Left lung (tissue), 10 donors: ENCODE data around the gene TRIM66. TPM values are rescaled to one million over a fixed set of nuclear protein-coding genes. Genes with fewer than 3 reads are reported as not detected.

ENCODE experiments used
- ATAC-seq: fragments of 200-7000 bp; cut with Tn5 transposase; one replicate; pipeline ENCODE4 v1.9.1; 2020; ENCODE audit warnings: moderate library complexity
- DNase-seq, 4 donors: peaks; one replicate each; pipeline ENCODE4 v3.0.0-alpha.2; 2013 to 2020
- H3K27ac ChIP-seq, 2 donors: fragments of 200-600 bp; sonication (generic) in 1 of 2; one replicate each; pipeline versions ENCODE4 v1.5.0 to v1.8.0; 2020 to 2021
- H3K27me3 ChIP-seq, 2 donors: fragments of 200-600 bp; sonication (generic) in 1 of 2; one replicate each; pipeline versions ENCODE4 v1.5.0 to v1.8.0; 2020 to 2021
- H3K36me3 ChIP-seq, 2 donors: fragments of 200-600 bp; sonication (generic) in 1 of 2; one replicate each; pipeline versions ENCODE4 v1.5.0 to v1.8.0; 2020 to 2021
- H3K4me1 ChIP-seq, 2 donors: fragments of 200-600 bp; one replicate each; pipeline ENCODE4 v1.8.0; 2021
- H3K4me3 ChIP-seq, 2 donors: fragments of 200-600 bp; sonication (generic) in 1 of 2; one replicate each; pipeline versions ENCODE4 v1.5.0 to v1.8.0; 2020 to 2021; ENCODE audit warnings: mild to moderate bottlenecking in 1 of 2
- H3K9me3 ChIP-seq, 2 donors: fragments of 200-600 bp; sonication (generic) in 1 of 2; one replicate each; pipeline versions ENCODE4 v1.5.0 to v1.8.0; 2020 to 2021
- intact Hi-C, 2 donors: fragments of 100-400 bp; cut with DNase I; formaldehyde crosslinking; loops; one replicate each; pipeline versions ENCODE4 v1.11.2 to v1.14.2; 2022
- polyA plus RNA-seq, 6 donors: library from polyadenylated mRNA; unstranded; fragments of 120-200 nt; gene quantifications; one replicate each; pipeline ENCODE4 v1.2.1, GENCODE V29; 2013; ENCODE audit not compliant: insufficient read length in 6 of 6
- total RNA-seq, 2 donors: library from RNA; stranded (reverse); fragmentation: NEBNext Ultra II Directional; extraction: Animal tissue kit (Norgen Biotek cat#: 25700); gene quantifications; one replicate each; pipeline ENCODE4 v1.2.1, GENCODE V29; 2021
- TF ChIP-seq, protein P1 (sequence below), 2 donors: fragments of 200-600 bp; sonication (generic) in 1 of 2; IDR thresholded peaks; one replicate each; pipeline versions ENCODE4 v1.5.0 to v1.8.0; 2021; ENCODE audit warnings: antibody characterized with exemption in 2 of 2
- donor health status: DM: no; HTN: yes; CAD: no.
- donor health status: DM: no; HTN: no; CAD: no.

The TRIM66 gene
- total and polyA plus RNA-seq, 8 donors, result 6.8 to 14.3 (median 11.9) TPM

DNA sequence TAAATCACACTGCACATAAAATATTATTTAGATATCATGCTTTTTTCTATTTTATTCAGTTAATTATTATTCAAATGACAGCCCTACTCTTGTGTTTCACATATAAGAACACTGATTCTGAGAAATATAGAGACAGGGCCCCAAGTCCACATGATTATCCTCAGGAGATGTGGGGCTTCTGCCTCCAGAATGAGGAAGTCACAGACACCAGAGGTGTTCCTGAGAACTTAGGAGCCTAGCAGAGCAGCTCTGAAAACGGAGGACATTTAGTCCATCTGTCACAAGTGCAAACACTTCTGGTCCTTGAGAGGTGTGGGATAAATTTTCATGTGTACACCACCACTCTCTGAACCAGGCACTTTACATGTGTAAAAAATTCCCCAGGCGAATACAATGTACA lies 26.2 kb downstream of the TRIM66 start:
- DNase-seq (no peak), ATAC-seq (no peak)
- H3K4me1 ChIP-seq, result no peaks in the 10 kb centered on the region
- no peaks in the 10 kb centered on the region for H3K27me3 ChIP-seq
- no peak overlapping the region for H3K4me3 ChIP-seq
- no peaks in the 10 kb centered on the region for H3K36me3 ChIP-seq
- TF ChIP-seq, protein P1, sequence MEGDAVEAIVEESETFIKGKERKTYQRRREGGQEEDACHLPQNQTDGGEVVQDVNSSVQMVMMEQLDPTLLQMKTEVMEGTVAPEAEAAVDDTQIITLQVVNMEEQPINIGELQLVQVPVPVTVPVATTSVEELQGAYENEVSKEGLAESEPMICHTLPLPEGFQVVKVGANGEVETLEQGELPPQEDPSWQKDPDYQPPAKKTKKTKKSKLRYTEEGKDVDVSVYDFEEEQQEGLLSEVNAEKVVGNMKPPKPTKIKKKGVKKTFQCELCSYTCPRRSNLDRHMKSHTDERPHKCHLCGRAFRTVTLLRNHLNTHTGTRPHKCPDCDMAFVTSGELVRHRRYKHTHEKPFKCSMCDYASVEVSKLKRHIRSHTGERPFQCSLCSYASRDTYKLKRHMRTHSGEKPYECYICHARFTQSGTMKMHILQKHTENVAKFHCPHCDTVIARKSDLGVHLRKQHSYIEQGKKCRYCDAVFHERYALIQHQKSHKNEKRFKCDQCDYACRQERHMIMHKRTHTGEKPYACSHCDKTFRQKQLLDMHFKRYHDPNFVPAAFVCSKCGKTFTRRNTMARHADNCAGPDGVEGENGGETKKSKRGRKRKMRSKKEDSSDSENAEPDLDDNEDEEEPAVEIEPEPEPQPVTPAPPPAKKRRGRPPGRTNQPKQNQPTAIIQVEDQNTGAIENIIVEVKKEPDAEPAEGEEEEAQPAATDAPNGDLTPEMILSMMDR (IDR thresholded peaks at IDR 0.05), result no peak
- no peaks in the 10 kb centered on the region for H3K9me3 ChIP-seq
- intact Hi-C loops, result no loop called here
- no peak overlapping the region for H3K27ac ChIP-seq

DNA sequence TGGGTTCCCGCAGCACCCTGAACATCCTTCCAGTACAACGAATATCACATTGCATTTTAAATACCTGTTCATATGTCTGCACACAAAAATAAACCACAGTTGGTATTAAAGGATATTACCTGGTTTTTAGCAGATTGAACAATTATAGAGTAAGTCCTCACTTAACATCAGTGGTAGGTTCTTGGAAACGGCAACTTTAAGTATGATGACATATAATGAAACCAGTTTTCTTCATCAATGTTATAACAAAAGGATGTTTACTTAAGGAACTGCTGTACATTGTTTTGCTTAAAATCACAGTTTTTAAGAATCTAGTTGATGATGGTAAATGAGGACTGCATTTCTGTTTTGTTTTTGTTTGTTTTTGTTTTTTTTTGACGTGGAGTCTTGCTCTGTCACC lies 28.0 kb downstream of the TRIM66 start:
- Histone ChIP-seq H3K4me1 (no peaks in the 10 kb centered on the region), H3K27me3 (no peaks in the 10 kb centered on the region), H3K9me3 (no peaks in the 10 kb centered on the region), H3K4me3 (no peak overlapping the region), H3K27ac (no peak overlapping the region), H3K36me3 (peaks cover 0 to 8% of the 10 kb centered on the region in 2 donors)
- no peak for ATAC-seq
- intact Hi-C loops, result no loop called here
- TF ChIP-seq, protein P1 (IDR thresholded peaks at IDR 0.05), result no peak
- no peak for DNase-seq

DNA sequence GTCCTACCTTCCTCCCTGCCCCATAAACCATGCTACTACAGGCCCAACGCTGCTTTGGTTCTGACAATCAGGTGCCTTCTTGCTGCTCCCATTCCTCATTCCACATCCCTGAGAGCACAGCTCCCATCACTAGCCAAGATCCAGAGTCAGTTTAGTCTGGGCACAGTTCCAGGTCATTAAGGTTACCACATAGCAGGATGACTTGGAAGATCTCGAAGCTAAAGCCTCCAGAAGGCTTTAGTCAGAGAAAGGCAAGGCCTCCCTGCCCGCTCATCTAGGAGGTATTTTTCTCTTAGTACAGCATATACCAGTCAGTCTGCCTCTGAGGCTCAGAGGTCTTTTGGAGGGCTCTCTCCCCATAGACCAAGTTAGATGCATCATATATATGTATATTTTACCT lies 30.3 kb downstream of the TRIM66 start:
- Histone ChIP-seq H3K27ac (no peak overlapping the region), H3K36me3 (peaks cover 0 to 32% of the 10 kb centered on the region in 2 donors), H3K4me3 (no peak overlapping the region), H3K4me1 (no peaks in the 10 kb centered on the region), H3K9me3 (no peaks in the 10 kb centered on the region), H3K27me3 (no peaks in the 10 kb centered on the region)
- no peak for DNase-seq
- TF ChIP-seq, protein P1 (IDR thresholded peaks at IDR 0.05), result no peak
- no peak for ATAC-seq
- intact Hi-C loops, result no loop called here

DNA sequence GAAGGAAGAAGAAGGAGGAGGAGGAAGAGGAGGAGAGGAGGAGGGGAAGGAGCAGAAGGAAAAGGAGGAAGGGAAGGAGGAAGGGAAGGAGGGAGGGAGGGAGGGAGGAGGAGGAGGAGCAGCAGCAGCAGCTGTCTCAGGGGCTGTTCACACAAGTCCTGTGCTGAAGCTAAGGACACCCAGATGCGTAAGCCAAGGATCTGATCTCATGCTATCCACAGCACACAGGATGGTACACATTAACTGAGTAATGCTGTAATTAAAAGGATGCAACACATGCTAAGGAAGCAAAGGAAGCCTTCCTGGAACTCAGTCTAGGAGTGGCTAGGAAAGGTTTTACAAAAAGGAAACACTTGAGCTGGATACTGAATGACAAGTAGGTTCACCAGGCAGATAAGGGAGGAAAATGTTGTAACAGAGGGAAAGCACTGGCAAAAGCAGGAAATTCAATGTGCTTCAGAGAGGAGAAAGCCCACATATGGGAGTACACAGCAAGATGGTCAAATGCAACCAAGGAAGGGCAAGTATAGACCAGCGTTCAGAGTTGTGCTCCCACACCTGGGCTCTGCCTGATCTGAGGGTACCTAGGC lies 32.0 kb downstream of the TRIM66 start:
- intact Hi-C loops, result no loop called here
- no peak overlapping the region for H3K4me3 ChIP-seq
- peaks cover 0 to 47% of the 10 kb centered on the region in 2 donors for H3K36me3 ChIP-seq
- no peaks in the 10 kb centered on the region for H3K9me3 ChIP-seq
- DNase-seq (no peak), ATAC-seq (no peak)
- H3K27me3 ChIP-seq, result no peaks in the 10 kb centered on the region
- no peak overlapping the region for H3K27ac ChIP-seq
- no peaks in the 10 kb centered on the region for H3K4me1 ChIP-seq
- TF ChIP-seq, protein P1 (IDR thresholded peaks at IDR 0.05), result no peak

DNA sequence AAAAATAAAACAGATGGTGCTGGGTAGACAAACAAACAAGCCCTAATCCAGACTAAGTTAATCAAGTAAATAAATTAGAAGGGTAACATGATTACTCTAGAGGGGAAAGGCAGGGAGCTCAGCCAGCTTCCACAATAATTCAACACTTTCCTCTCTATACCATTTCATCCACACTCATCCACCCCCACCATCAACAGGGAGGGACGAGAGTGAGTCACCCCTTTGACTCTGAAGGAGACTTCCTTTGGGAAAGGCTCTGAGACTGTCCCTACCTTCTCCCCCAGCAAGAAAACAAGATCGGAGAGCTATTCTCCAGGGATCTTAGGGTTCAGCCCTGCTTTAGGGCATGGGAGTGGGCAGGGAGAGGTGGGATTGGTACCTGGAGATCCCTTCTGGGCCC lies 33.1 kb downstream of the TRIM66 start:
- no peaks in the 10 kb centered on the region for H3K9me3 ChIP-seq

More for the DNA sequence above, 33.1 kb downstream of the TRIM66 start:
- Histone ChIP-seq H3K27me3 (no peaks in the 10 kb centered on the region), H3K36me3 (peaks cover 0 to 58% of the 10 kb centered on the region in 2 donors), H3K4me3 (no peak overlapping the region), H3K27ac (no peak overlapping the region), H3K4me1 (no peaks in the 10 kb centered on the region)
- DNase-seq, result no peak
- TF ChIP-seq, protein P1 (IDR thresholded peaks at IDR 0.05), result no peak
- intact Hi-C loops, result no loop called here
- ATAC-seq, result no peak
